ENCODE measurements around the gene ALPI.

The ALPI gene

DNA sequence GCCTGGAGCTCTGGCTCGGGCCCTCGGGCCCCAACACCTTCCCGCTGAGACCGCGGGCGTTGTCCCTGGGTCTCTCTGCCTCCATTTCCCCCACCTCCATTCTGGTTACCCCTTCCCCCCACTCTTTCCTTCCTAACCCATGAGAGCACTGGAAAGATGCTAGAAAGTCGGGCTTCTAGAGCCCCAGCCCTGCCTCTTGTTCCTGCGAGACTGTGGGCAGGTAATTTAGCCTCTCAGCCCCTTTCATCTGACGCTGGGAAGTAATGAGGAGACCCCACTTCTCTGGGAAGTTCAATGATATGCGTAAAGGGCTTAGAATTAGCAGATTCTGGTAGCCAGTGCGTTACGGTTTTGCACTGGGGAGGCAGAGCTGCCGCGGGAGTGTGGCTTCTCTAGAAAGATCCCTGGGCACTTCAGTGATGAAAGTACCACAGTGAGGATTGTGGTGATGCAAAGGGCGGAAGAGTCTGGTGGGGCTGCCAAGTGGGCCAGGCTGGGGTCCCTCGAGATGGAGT, 47.9 kb downstream of the ALPI start:
- DNase-seq, result no peak

DNA sequence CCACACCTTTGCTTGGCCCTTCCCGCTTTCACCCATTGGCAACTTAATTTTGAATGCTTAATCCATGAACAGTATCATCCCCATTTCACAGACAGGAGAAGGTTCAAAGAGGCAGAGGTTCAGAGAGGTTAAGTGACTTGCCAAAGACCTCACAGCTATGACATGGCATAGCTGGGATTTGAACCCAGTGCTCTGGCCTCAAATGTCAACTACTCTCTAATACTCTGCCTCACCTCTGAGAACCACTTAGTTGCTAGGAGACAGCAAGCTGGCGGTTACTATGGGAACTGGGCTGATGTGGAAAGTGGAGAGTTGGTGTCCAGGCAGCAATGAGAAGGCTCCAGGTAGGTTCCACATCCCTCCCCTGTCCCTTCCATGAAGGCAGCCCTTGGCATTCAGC, 48.5 kb downstream of the ALPI start:
- DNase-seq, result no peak

DNA sequence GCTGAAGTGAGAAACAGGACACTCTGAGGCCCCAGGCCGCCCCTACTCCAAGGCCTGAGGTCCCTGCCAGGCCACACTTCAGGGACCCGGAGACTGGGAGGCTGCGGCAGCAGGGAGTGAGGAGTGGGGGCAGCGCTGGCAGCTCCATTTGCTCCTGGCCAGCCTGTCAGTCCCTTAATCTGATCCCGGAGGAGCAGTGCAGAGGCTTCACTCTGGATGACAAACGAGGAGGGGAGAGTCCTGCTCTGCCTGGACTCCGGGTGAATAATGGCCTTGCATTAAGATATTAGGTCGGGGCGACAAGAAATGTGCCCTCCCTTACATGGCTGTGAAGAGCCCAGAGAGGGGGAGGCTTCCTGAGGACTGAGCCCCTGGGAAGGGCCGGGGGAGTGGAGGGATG, 49.9 kb downstream of the ALPI start:
- DNase-seq, result no peak

DNA sequence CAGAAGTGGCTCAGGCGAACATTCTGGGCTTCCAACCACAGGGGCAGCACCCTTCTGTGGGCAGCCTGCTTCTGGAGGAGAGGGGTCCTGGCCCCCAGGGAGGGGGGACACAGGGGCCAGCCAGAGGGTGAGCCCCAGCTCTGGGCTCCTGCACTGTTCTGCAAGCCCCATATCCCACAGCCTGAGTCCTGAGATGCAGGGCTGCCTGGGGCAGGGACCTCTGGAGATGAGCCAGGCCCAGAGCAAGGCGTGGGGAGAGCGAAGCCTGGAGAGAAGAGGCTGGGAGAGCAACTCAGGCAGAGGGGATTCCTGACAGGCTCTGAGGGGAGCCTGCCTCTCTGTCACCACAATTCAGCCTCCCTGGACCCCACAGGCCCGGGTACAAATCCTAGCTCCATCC, 50.8 kb downstream of the ALPI start:
- DNase-seq, result no peak

DNA sequence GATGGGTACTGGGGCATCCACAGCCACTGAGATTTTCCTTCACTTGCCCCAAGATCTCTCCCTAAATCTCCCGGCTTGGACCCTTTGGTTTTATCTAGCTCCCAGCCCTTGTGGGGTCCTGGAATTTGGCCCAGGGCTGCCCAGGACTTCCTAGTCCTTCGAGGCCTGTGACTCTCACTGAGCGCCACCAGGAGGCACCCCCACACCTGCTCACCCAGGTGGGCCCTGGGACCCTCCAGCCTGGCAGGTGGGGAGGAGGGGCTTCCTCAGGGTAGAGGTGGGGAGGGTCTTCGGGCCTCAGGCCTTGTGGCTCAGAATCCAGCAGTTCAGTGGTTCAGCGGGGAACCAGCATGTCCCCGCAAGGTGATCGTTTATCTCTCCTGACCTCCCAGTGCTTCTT, 52.3 kb downstream of the ALPI start:
- no peak for DNase-seq

Data from NCI-H1048 (cell line).